DOHH2 (cell line): ENCODE data around the gene RAB19.

Experiments
- H3F3A ChIP-seq: fragments of 200-600 bp; sonication (generic), shearing (Covaris generic); 2 replicates; pipeline ENCODE4 v1.6.0; 2016; ENCODE audit warnings: antibody characterized with exemption, mild to moderate bottlenecking; ENCODE audit not compliant: control insufficient read depth, insufficient read depth
- H3K27ac ChIP-seq: fragments of 200-600 bp; sonication (generic); 2 replicates; pipeline ENCODE4 v1.5.1; 2014; ENCODE audit warnings: low read depth, mild to moderate bottlenecking, low read length, moderate library complexity
- H3K27me3 ChIP-seq: fragments of 200-600 bp; sonication (generic); 2 replicates; pipeline ENCODE4 v1.6.1; 2014; ENCODE audit warnings: mild to moderate bottlenecking, low read length, mixed read lengths; ENCODE audit not compliant: control insufficient read depth
- H3K36me3 ChIP-seq: fragments of 200-600 bp; sonication (generic); 2 replicates; pipeline ENCODE4 v1.6.1; 2014; ENCODE audit warnings: mild to moderate bottlenecking, low read length, moderate library complexity, mixed read lengths; ENCODE audit not compliant: control insufficient read depth
- H3K4me1 ChIP-seq: fragments of 200-600 bp; sonication (generic); 2 replicates; pipeline ENCODE4 v1.6.1; 2014; ENCODE audit warnings: mild to moderate bottlenecking, low read length, mixed read lengths; ENCODE audit not compliant: control insufficient read depth
- H3K4me2 ChIP-seq: fragments of 200-600 bp; sonication (generic); 2 replicates; pipeline ENCODE4 v1.6.0; 2014; ENCODE audit warnings: mild to moderate bottlenecking, low read length, moderate library complexity
- H3K4me3 ChIP-seq: fragments of 200-600 bp; sonication (generic); 2 replicates; pipeline ENCODE4 v1.5.1; 2014; ENCODE audit warnings: mild to moderate bottlenecking, low read length, mixed read lengths
- H3K79me2 ChIP-seq: fragments of 200-600 bp; sonication (generic); 2 replicates; pipeline ENCODE4 v1.6.1; 2014; ENCODE audit warnings: mild to moderate bottlenecking, low read length, mixed read lengths; ENCODE audit not compliant: control insufficient read depth
- H3K9me2 ChIP-seq: fragments of 200-600 bp; sonication (generic); replicated peaks from 2 replicates; pipeline ENCODE4 v1.6.1; 2014; ENCODE audit warnings: mild to moderate bottlenecking, low read length, mixed read lengths; ENCODE audit not compliant: control insufficient read depth
- H3K9me3 ChIP-seq: fragments of 200-600 bp; sonication (generic); 2 replicates; pipeline ENCODE4 v1.6.1; 2014; ENCODE audit warnings: antibody characterized with exemption, low read length, mixed read lengths; ENCODE audit not compliant: control insufficient read depth, insufficient read depth
- H4K20me1 ChIP-seq: fragments of 200-600 bp; sonication (generic); 2 replicates; pipeline ENCODE4 v1.6.0; 2014; ENCODE audit warnings: low read depth, mild to moderate bottlenecking, antibody characterized with exemption, low read length, moderate library complexity; ENCODE audit not compliant: control insufficient read depth, insufficient read depth
- EZH2phosphoT487 ChIP-seq: fragments of 200-600 bp; sonication (generic); IDR thresholded peaks from 2 replicates; pipeline ENCODE4 v1.6.1; 2017; ENCODE audit warnings: borderline replicate concordance, mild to moderate bottlenecking, antibody characterized with exemption, low read length, moderate library complexity, mixed read lengths
- TF ChIP-seq, protein P1 (sequence below): fragments of 200-600 bp; sonication (generic); IDR thresholded peaks from one replicate; pipeline ENCODE4 v1.5.1; 2014; ENCODE audit warnings: antibody characterized with exemption, mild to moderate bottlenecking, low read depth, low read length; ENCODE audit not compliant: poor library complexity, severe bottlenecking

Gene RAB19

DNA sequence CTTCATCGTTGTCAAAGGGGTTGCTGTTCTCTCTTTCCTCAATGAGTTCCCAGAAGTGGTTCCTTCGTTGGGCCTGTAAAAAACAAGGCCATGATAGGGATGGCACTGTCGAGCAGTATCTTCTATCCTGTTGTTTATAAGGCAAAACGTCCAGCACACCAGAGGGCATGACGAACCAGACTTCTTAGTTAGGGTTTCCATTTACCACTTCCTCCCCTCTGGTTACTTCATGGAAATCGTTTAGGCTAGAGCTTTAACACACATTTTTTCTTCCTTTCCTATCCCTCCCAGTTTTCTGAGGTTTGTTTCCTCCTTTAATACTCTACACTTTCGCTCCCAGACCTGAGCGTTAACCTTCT lies 50.8 kb downstream of the RAB19 start:
- no peaks in the 10 kb centered on the region for H3F3A ChIP-seq
- TF ChIP-seq, protein P1, sequence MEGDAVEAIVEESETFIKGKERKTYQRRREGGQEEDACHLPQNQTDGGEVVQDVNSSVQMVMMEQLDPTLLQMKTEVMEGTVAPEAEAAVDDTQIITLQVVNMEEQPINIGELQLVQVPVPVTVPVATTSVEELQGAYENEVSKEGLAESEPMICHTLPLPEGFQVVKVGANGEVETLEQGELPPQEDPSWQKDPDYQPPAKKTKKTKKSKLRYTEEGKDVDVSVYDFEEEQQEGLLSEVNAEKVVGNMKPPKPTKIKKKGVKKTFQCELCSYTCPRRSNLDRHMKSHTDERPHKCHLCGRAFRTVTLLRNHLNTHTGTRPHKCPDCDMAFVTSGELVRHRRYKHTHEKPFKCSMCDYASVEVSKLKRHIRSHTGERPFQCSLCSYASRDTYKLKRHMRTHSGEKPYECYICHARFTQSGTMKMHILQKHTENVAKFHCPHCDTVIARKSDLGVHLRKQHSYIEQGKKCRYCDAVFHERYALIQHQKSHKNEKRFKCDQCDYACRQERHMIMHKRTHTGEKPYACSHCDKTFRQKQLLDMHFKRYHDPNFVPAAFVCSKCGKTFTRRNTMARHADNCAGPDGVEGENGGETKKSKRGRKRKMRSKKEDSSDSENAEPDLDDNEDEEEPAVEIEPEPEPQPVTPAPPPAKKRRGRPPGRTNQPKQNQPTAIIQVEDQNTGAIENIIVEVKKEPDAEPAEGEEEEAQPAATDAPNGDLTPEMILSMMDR, result no peak
- no peak for TF ChIP-seq EZH2phosphoT487
- H3K9me3 ChIP-seq, result no peaks in the 10 kb centered on the region
- no peak overlapping the region for H3K4me2 ChIP-seq
- H3K4me3 ChIP-seq, result no peak overlapping the region
- H3K27ac ChIP-seq, result no peak overlapping the region
- H3K36me3 ChIP-seq, result peaks cover 72% of the 10 kb centered on the region
- peaks cover 13% of the 10 kb centered on the region for H4K20me1 ChIP-seq
- H3K4me1 ChIP-seq, result no peaks in the 10 kb centered on the region; the same call in none of the 2 replicates
- H3K27me3 ChIP-seq, result no peaks in the 10 kb centered on the region
- no peaks in the 10 kb centered on the region for H3K9me2 ChIP-seq
- peaks cover 12% of the 10 kb centered on the region for H3K79me2 ChIP-seq

DNA sequence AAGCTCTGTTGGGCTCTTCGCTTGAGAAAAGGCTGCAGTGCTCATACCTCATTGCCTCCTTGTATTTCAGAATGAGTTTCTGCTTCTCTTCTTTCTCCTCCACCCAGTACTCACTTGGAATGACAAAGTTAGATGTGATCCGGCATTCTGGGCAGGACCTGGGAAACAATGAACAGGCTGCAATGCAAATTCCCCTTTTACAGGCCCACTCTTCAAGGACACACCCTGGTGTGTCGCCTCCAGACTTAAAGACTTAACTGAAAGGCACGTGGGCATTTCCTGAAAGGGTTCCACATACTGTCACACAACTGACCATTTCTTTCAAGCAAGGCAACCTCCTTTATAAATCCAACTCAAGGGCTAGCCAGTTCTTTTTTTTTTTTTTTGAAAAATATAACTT lies 51.9 kb downstream of the RAB19 start:
- H3K27ac ChIP-seq, result no peak overlapping the region
- peaks cover 79% of the 10 kb centered on the region for H3K36me3 ChIP-seq
- H3K4me2 ChIP-seq, result no peak overlapping the region

DNA sequence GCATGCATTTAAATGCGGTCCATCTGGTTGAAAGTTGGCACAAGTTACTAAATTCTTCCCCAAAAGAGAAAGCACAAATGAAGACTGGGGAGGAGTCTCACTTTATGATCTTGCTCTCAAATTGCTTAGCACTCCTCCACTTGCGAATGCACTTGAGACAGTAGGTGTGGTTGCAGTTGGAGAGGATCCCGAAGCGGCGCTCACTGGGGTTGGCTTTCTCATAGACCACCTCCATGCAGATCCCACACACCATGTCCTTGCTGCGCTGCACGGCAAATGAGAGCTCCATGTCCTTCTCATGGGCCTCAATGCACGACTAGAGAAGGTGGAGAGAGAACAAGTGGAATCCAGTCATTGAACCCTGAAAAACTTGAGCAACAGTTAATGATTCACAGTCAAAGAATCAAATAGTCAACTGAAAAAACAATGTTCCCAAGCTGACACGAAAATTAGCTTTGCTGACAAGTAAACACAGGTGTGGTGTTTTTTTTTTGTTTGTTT lies 52.7 kb downstream of the RAB19 start:
- no peak for TF ChIP-seq EZH2phosphoT487
- TF ChIP-seq, protein P1, result no peak
- Histone ChIP-seq H3K36me3 (peaks cover 86% of the 10 kb centered on the region), H4K20me1 (peaks cover 19% of the 10 kb centered on the region), H3K9me3 (no peaks in the 10 kb centered on the region), H3K79me2 (peaks cover 22% of the 10 kb centered on the region), H3K9me2 (no peaks in the 10 kb centered on the region), H3F3A (no peaks in the 10 kb centered on the region), H3K4me1 (no peaks in the 10 kb centered on the region), H3K27me3 (no peaks in the 10 kb centered on the region), H3K4me2 (no peak overlapping the region), H3K4me3 (no peak overlapping the region), H3K27ac (no peak overlapping the region)

More for the DNA sequence above, 51.9 kb downstream of the RAB19 start:
- Histone ChIP-seq H3K27me3 (no peaks in the 10 kb centered on the region), H4K20me1 (peaks cover 17% of the 10 kb centered on the region), H3K9me3 (no peaks in the 10 kb centered on the region), H3K4me1 (no peaks in the 10 kb centered on the region; the same call in 1 of the 2 replicates), H3K79me2 (peaks cover 16% of the 10 kb centered on the region), H3K9me2 (no peaks in the 10 kb centered on the region), H3F3A (no peaks in the 10 kb centered on the region), H3K4me3 (no peak overlapping the region)
- TF ChIP-seq, protein P1, result no peak
- TF ChIP-seq EZH2phosphoT487, result no peak

DNA sequence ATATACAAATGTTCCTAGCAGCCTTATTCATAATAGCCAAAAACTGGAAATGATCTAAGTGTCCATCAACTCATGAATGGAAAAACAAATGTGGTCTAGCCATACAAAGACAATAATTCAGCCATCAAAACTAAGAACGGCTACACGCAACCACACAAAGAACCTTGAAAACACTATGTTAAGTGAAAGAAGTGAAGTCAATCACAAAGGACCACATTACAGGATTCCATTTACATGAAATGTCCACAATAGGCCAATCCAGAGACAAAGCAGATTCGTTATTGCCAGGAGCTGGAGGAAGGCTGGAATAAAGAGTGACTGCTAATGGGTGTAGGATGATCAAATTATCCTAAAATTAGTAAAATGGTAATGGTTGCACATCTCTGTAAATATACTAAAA lies 54.3 kb downstream of the RAB19 start:
- no peak overlapping the region for H3K4me2 ChIP-seq
- H3K36me3 ChIP-seq, result peaks cover 86% of the 10 kb centered on the region
- H3K9me2 ChIP-seq, result no peaks in the 10 kb centered on the region
- no peaks in the 10 kb centered on the region for H3K4me1 ChIP-seq
- H3K9me3 ChIP-seq, result no peaks in the 10 kb centered on the region
- H4K20me1 ChIP-seq, result peaks cover 19% of the 10 kb centered on the region
- peaks cover 34% of the 10 kb centered on the region for H3K79me2 ChIP-seq
- H3K27me3 ChIP-seq, result no peaks in the 10 kb centered on the region
- no peak overlapping the region for H3K27ac ChIP-seq
- H3F3A ChIP-seq, result no peaks in the 10 kb centered on the region
- TF ChIP-seq, protein P1, result no peak
- no peak for TF ChIP-seq EZH2phosphoT487
- H3K4me3 ChIP-seq, result no peak overlapping the region
